ENCODE results near the gene LRRC7.

Gene LRRC7

DNA sequence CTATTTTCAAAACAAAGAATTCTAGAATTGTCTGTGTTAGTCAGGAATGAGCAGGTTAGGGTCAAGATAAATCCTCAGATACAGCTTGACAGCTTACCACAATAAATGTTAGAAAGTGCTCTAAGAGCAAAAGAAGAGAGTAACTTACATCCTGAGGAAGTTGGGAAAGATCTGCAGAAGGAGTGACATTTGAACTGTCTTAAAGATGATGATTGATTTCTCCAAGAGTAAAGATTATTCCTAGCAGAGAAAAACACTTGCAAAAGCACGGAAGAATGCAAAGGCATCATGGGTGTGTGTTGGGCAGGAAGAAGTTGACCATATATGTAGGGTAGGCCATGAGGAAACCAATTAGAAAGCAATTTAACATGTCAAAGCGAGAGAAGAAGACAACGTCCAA lies 175.4 kb downstream of the LRRC7 start:
- TF ChIP-seq POLR2AphosphoS5 (IDR thresholded peaks at IDR 0.05; ENCODE audit: low read depth, low read length) = no peak
- no peak for TF ChIP-seq POLR2A (IDR thresholded peaks at IDR 0.05; ENCODE audit: low read depth, low read length)
- no peak for TF ChIP-seq TAF1 (IDR thresholded peaks at IDR 0.05; ENCODE audit: borderline replicate concordance, low read depth, low read length)
- FAIRE-seq (no peak), DNase-seq (ENCODE audit: insufficient read length) (no peak)

DNA sequence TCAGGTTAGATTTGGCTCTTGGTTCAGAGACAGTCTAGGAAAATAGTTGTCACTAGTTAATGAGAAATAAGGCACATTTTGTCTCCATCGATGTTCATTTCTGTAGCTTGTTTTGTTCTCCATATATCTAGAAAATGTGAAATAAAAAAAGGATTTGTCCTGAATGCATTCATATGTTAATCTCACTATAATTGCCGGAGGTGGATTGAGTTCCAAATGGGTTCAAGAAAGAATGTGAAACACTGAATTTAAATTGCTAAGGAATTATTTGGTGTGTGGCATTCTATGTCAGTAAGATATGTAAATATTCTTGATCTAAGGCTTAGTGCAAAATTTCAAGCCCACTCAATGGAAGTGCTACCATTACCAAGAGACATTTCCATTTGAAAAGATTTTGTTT lies 176.7 kb downstream of the LRRC7 start:
- FAIRE-seq (no peak), DNase-seq (ENCODE audit: insufficient read length) (no peak)
- TF ChIP-seq POLR2A (IDR thresholded peaks at IDR 0.05; ENCODE audit: low read depth, low read length) (no peak), POLR2AphosphoS5 (IDR thresholded peaks at IDR 0.05; ENCODE audit: low read depth, low read length) (no peak), TAF1 (IDR thresholded peaks at IDR 0.05; ENCODE audit: borderline replicate concordance, low read depth, low read length) (no peak)

DNA sequence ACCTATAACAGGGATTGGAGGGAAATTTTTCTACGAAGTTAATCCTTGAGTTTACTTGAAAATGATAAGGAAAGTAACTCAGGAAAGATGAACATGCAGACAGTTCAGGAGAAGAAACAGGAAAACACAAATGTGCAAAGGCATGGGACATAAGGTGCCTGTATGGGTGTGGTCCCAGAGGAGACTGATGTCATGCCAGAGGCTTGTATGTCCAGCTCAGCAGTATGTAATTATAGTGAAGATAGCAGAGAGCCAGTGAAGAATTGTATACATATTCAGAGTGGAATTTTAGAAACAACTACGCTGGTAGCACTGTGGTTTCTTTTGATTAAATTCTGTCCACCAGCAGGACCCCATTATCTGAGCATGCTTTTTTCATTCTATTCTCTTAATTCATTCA lies 179.5 kb downstream of the LRRC7 start:
- TF ChIP-seq POLR2A (IDR thresholded peaks at IDR 0.05; ENCODE audit: low read depth, low read length) (no peak), TAF1 (IDR thresholded peaks at IDR 0.05; ENCODE audit: borderline replicate concordance, low read depth, low read length) (no peak), POLR2AphosphoS5 (IDR thresholded peaks at IDR 0.05; ENCODE audit: low read depth, low read length) (no peak)
- FAIRE-seq = no peak
- DNase-seq (ENCODE audit: insufficient read length) = no peak

DNA sequence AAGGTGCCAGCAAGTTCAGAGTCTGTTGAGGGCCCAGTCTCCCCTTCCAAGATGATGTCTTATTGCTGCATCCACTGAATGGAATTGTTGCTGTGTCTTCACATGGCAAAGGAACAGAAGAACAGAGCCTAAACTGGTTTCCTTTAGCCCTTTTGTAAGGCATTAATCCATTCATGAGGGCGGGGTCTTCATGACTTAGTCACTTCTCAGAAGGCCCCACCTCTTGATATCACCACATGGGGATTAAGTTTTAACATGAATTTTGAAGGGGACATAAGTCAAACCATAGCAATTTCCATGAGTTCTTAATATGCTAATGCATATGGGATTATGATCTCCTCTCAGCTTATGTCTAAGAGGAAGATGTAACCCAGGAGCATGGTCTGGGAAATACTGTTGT lies 182.9 kb downstream of the LRRC7 start:
- TF ChIP-seq POLR2AphosphoS5 (IDR thresholded peaks at IDR 0.05; ENCODE audit: low read depth, low read length) = no peak
- TF ChIP-seq POLR2A (IDR thresholded peaks at IDR 0.05; ENCODE audit: low read depth, low read length) = no peak
- TF ChIP-seq TAF1 (IDR thresholded peaks at IDR 0.05; ENCODE audit: borderline replicate concordance, low read depth, low read length) = no peak
- FAIRE-seq (no peak), DNase-seq (ENCODE audit: insufficient read length) (no peak)

DNA sequence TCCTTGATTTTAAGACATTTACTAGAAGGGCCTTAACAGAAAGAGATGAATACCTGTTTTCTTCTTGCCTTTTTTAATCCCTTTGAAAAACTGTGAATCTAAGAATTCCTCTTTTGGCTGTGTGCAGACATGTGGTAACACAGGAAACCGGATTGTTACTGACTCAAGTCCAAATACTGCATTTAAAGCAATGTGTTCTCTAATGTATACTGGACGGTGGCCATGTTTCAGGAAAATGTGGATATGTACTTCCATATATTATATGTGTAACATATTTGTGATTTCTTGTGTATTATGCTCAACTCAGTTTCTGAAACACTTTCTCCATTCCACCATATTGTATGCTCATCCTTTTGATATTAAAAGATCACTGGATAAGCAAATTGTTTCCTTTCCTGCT lies 185.1 kb downstream of the LRRC7 start:
- no peak for TF ChIP-seq POLR2A (IDR thresholded peaks at IDR 0.05; ENCODE audit: low read depth, low read length)
- TF ChIP-seq POLR2AphosphoS5 (IDR thresholded peaks at IDR 0.05; ENCODE audit: low read depth, low read length) = no peak
- no peak for TF ChIP-seq TAF1 (IDR thresholded peaks at IDR 0.05; ENCODE audit: borderline replicate concordance, low read depth, low read length)
- DNase-seq (ENCODE audit: insufficient read length) (no peak), FAIRE-seq (no peak)

DNA sequence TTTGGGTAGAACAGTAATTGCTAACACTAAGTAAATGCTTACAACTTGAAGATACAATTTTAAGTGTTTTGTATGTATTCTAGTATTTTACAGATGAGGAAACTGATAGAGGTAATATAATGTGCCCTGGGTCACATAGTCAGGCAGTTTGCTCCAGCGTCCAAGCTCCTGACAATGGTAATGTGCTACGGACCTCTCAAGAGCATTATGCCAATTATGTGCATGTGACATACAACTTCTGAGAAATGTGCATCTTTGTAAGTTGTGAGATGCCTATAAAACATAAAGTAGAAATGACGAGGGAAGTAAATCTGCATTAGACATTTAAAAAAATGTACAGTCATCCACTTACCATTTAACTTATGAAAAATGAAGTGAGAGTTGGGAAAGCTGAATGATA lies 186.8 kb downstream of the LRRC7 start:
- no peak for FAIRE-seq
- no peak for DNase-seq (ENCODE audit: insufficient read length)
- TF ChIP-seq POLR2A (IDR thresholded peaks at IDR 0.05; ENCODE audit: low read depth, low read length) (no peak), POLR2AphosphoS5 (IDR thresholded peaks at IDR 0.05; ENCODE audit: low read depth, low read length) (no peak), TAF1 (IDR thresholded peaks at IDR 0.05; ENCODE audit: borderline replicate concordance, low read depth, low read length) (no peak)

DNA sequence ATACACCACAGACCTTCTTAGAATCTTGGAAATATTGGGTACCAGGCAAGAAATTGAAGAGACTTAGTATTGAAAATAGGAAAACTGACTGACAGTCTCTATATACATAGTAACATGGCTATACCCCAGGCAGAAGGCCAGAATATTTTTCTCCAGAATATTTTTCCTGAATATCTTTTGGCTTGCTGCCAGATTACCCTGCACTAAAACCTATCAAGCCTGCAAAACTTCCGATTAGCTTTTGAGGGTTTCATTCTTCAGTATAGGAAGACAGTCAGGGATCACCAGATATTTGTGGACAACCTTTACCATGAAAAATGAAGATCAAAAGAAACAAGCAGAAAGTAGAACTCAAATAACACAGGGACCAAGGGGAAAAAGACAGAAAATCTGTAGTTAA lies 187.9 kb downstream of the LRRC7 start:
- DNase-seq (ENCODE audit: insufficient read length) = no peak
- TF ChIP-seq TAF1 (IDR thresholded peaks at IDR 0.05; ENCODE audit: borderline replicate concordance, low read depth, low read length) = no peak
- TF ChIP-seq POLR2A (IDR thresholded peaks at IDR 0.05; ENCODE audit: low read depth, low read length) = no peak
- TF ChIP-seq POLR2AphosphoS5 (IDR thresholded peaks at IDR 0.05; ENCODE audit: low read depth, low read length) = no peak
- no peak for FAIRE-seq

DNA sequence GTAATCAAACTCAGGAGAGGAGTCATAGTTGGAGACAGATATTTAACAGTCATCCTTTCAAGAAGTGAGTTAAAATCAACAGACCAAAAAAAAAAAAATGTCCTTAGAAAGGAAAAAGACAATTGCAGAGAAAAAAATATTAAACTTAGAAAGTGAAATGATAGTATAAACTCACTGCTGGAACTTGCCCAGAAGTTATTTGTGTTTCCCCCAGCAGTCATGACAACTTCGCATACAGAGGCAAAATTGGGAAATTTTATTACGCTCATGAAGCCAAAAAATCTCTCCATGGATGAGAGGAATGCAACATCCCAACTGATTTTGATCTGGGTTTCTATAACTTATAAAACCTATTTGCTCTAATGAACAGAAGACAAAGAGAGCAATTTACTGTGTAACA lies 198.2 kb downstream of the LRRC7 start:
- no peak for TF ChIP-seq POLR2AphosphoS5 (IDR thresholded peaks at IDR 0.05; ENCODE audit: low read depth, low read length)
- no peak for TF ChIP-seq POLR2A (IDR thresholded peaks at IDR 0.05; ENCODE audit: low read depth, low read length)
- FAIRE-seq (no peak), DNase-seq (ENCODE audit: insufficient read length) (no peak)

DNA sequence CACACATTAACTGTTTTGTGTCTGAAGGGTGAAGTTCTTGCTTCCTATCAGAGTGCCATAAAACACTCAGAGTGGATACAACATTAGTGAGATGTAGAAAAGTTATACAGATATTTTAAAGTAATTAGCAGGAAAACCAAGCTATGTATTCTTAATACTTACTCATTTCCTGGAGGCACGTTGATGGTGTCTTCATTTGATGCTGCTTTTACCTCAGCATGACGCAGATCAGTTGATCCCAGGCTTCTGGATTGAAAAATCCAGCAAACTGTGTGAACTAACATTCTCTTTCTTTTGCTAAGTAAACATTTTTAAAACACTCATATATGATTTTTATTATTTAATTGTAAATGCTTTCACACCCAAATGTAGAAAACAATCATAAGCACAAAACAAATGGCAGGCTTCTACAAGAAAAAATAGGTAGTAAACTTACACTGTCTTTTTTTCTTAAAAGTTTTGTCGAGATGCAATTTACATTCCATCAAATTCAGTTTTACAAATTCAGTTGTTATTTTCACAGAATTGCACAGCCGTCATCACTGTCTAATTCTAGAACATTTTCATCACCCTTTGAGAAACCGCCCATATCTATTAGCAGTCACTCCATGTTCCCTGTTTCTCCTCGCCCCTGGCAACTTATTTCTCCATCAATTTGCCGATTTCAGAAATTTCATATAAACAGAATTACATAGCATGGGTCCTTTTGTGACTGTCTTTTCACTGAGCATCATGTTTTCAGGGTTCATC lies 198.9 kb downstream of the LRRC7 start:
- DNase-seq (ENCODE audit: insufficient read length) (no peak), FAIRE-seq (no peak)
- no peak for TF ChIP-seq POLR2A (IDR thresholded peaks at IDR 0.05; ENCODE audit: low read depth, low read length)
- no peak for TF ChIP-seq TAF1 (IDR thresholded peaks at IDR 0.05; ENCODE audit: borderline replicate concordance, low read depth, low read length)
- TF ChIP-seq POLR2AphosphoS5 (IDR thresholded peaks at IDR 0.05; ENCODE audit: low read depth, low read length) = no peak

DNA sequence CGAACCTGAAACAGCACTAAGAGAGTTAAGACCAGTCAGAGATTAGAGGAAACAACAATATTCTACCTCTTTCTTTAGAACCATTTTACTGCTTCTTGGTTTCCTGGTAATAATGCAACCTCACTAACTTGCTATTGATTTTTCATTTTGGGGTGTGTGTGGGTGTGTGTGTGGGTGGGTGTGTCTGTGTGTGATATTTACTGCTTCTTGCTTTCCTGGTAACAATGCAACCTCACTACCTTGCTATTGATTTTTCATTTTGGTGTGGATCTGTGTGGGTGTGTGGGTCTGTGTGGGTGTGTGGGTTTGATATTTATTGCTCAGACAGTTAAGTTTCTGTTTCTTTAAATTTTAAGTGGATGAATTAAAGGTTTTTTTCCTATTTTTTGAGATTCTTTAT lies 208.8 kb downstream of the LRRC7 start:
- DNase-seq (ENCODE audit: insufficient read length) = no peak
- FAIRE-seq = no peak
- no peak for TF ChIP-seq TAF1 (IDR thresholded peaks at IDR 0.05; ENCODE audit: borderline replicate concordance, low read depth, low read length)
- TF ChIP-seq POLR2A (IDR thresholded peaks at IDR 0.05; ENCODE audit: low read depth, low read length) = no peak
- TF ChIP-seq POLR2AphosphoS5 (IDR thresholded peaks at IDR 0.05; ENCODE audit: low read depth, low read length) = no peak

DNA sequence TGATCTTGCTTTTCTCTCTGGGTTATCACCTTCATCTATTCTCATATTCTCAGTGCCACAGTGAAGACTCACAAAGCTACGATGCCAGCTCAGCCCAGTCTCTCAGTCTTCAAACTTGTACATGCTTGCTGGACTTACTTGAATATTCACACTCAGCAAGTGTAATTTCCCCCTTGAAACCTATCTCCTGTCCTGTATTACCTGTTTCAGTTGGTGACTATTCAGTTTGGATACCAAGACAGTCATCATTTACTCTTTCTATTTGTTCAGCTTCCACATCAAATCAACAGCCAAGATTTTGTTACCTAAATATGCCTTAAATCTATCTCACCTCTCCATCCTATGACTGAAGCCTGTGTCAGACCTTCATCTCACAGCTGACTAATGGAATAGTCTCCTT lies 209.7 kb downstream of the LRRC7 start:
- FAIRE-seq (no peak), DNase-seq (ENCODE audit: insufficient read length) (no peak)
- TF ChIP-seq POLR2AphosphoS5 (IDR thresholded peaks at IDR 0.05; ENCODE audit: low read depth, low read length) (no peak), POLR2A (IDR thresholded peaks at IDR 0.05; ENCODE audit: low read depth, low read length) (no peak), TAF1 (IDR thresholded peaks at IDR 0.05; ENCODE audit: borderline replicate concordance, low read depth, low read length) (no peak)

DNA sequence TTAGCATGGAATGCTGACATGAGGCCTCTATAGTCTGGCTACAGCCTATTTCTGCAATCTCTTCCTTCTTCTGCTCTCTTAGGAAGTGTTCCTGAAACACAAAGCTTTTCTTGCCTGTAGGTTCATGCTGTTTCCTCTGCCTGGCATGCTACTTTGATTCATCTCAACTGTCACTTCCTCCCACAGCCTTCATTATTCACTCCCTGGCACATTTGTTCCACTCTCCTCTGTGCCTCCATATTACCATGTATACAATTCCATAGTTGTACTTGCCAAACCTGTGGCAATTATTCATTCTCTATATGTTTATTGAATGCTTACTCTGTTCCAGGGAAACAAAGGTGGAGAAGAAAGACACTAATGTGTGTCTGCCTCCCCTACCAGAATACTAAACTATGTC lies 210.2 kb downstream of the LRRC7 start:
- DNase-seq (ENCODE audit: insufficient read length) (no peak), FAIRE-seq (no peak)
- TF ChIP-seq TAF1 (IDR thresholded peaks at IDR 0.05; ENCODE audit: borderline replicate concordance, low read depth, low read length) = no peak
- TF ChIP-seq POLR2A (IDR thresholded peaks at IDR 0.05; ENCODE audit: low read depth, low read length) = no peak
- no peak for TF ChIP-seq POLR2AphosphoS5 (IDR thresholded peaks at IDR 0.05; ENCODE audit: low read depth, low read length)

All from GM12892 (cell line).